Fibroblast of villous mesenchyme (primary cell): ENCODE data around the gene MRPS22. TPM values are rescaled to one million over a fixed set of nuclear protein-coding genes. Genes with fewer than 3 reads are reported as not detected.

Experiments
- DNase-seq: peaks from one replicate; pipeline ENCODE4 v3.0.0-alpha.2; 2010; ENCODE audit warnings: low read depth
- H3K4me3 ChIP-seq: 2 replicates; pipeline ENCODE4 v1.5.1; 2011; ENCODE audit warnings: low read depth, mild to moderate bottlenecking, low read length
- total RNA-seq: library from RNA; depleted of rRNA; stranded (reverse); fragments of >200 nt; gene quantifications from 2 replicates; pipeline ENCODE4 v1.2.3, GENCODE V29; 2012
- TF ChIP-seq, protein P1 (sequence below): IDR thresholded peaks from 2 replicates; pipeline ENCODE4 v1.5.1; 2012; ENCODE audit warnings: low read depth, mild to moderate bottlenecking, low read length; ENCODE audit not compliant: insufficient read depth

Gene MRPS22
- total RNA-seq, 1 donor = 89.8 TPM

DNA sequence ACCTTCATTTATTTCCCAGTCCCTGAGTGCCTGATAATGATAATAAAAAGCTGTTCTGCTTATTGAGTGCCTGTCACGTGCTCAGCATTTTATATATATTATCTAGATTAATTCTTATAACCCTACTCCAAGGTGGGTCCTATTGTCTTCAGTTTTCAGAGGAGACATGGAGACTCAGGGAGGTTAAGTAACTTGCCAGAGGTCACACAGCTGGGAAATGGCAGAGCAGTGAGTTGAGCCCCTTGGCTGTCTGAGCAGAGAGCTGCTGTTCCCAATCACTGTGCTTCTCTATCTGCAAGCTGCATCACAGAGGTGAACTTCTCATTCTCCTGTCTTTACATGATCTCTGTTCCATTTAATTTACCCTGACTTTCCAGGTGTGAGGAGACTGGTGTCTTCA, 32.3 kb upstream of the MRPS22 start:
- DNase-seq = no peak
- no peak overlapping the region for H3K4me3 ChIP-seq
- TF ChIP-seq, protein P1, sequence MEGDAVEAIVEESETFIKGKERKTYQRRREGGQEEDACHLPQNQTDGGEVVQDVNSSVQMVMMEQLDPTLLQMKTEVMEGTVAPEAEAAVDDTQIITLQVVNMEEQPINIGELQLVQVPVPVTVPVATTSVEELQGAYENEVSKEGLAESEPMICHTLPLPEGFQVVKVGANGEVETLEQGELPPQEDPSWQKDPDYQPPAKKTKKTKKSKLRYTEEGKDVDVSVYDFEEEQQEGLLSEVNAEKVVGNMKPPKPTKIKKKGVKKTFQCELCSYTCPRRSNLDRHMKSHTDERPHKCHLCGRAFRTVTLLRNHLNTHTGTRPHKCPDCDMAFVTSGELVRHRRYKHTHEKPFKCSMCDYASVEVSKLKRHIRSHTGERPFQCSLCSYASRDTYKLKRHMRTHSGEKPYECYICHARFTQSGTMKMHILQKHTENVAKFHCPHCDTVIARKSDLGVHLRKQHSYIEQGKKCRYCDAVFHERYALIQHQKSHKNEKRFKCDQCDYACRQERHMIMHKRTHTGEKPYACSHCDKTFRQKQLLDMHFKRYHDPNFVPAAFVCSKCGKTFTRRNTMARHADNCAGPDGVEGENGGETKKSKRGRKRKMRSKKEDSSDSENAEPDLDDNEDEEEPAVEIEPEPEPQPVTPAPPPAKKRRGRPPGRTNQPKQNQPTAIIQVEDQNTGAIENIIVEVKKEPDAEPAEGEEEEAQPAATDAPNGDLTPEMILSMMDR = no peak

DNA sequence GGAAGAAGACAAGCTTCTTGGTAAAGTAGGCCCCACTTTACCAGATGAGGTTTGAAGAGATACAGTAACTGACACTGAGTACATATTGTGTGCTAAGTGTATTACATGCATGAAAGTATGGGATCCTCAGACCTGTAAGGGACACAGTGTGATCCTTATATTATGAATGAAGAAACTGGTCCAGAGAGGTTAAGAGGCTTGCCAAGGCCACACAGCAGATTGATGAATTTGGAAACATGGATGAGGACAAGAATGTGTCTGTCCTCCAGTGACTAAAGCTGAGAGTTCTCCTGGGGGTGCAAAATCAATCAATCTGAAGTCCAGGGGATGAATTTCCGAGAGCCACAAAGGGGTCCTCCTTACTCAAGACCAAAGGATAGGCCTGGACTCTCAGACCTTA, 31.4 kb upstream of the MRPS22 start:
- no peak for DNase-seq
- TF ChIP-seq, protein P1 = no peak
- no peak overlapping the region for H3K4me3 ChIP-seq

DNA sequence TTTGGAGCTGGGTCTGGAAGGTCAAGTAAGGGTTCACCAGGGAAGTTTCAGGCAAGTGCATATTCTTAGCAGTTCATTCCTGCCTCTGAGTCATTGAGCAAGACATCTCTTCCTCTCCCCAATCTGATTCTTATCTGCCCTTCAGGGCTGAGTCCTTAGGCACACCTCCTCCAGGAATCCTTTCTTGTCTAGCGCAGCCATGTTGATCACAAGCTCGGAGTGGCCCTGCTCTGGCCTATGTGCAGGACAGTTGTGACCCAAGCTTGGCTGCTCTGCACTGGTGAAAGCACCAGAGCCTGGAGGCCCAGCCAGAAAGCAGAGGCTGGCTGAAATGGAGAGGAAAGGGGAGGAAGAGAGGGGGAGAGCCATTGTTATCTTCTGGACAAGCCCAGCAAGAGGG, 30.9 kb upstream of the MRPS22 start:
- TF ChIP-seq, protein P1 = no peak
- DNase-seq = peak; percentile 76
- no peak overlapping the region for H3K4me3 ChIP-seq

DNA sequence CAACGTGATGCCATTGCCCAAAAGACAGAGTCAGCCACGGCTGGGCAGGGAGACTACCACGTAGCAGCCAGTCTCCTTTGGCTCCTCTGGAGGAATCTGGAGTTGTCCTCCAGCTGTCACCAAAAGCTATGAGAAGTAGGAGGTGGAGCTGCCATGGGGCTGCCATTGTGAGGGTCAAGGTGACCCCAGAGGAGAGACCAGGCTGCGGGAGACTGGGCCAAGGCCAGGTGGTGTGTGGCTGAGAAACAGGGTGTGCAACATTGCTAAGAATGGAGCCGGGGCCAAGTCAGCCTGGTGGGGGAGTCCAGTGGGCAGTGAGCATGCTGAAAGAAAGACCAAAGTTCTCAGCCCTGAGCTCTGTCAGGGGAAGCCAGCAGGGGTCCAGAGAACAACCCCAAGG, 29.9 kb upstream of the MRPS22 start:
- DNase-seq = no peak
- no peak overlapping the region for H3K4me3 ChIP-seq
- TF ChIP-seq, protein P1 = no peak

DNA sequence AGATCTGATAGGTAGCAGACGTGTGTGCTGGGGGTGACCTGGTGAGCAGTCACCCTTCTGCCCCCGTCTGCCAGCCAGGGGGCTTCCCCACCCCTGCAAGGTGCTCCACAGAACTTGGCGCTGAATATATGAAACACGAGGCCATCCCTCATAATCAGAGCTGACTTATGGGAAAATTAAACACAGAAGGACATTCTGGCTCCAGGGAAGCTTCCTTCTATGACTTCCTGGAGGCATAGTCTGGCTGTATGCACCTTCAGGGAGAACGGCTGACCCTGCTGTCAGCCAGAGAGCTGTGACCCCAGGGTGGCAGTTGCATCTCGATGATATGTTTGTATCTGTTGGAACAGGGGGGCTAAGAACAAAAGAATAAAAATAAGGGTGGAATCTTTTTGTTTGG, 26.6 kb upstream of the MRPS22 start:
- H3K4me3 ChIP-seq = no peak overlapping the region
- no peak for DNase-seq
- TF ChIP-seq, protein P1 = no peak

DNA sequence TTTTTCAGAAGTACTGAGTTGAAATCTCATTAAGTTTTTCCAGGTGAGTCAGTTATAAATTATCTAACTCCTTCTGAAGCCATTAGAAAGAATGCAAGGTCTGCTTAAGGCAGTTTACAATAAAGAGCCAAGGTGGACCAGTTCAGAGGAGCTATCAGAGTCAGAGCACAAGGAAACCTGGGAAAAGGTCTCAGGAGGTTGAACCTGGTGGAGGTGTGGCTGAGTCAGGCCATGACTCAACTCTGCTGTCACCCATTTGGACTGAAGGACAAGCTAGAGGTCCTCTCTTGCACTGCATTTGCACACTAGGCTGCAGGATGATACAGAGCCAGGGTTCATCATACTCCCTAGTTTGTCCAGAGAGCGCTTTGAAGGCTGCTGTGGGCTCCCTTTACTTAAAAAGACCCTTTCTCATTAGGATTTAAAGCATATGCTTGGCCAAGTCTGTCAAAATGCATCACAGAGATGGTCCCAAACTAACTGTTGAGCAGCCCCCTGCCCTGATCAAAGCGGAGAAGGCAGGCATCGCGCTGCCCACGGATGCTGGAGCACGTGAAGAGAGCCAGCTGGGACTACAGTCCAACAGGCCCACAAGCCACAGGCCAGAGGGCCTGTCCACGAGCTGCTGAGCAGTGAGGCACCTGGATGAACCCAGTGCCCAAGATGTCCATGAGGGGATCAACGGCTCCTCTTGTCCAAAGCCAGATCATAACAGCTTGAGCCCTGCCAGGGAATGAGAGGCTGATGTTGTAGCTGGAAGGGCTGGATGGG, 26.0 kb upstream of the MRPS22 start:
- no peak for DNase-seq
- H3K4me3 ChIP-seq = no peak overlapping the region
- TF ChIP-seq, protein P1 = no peak

DNA sequence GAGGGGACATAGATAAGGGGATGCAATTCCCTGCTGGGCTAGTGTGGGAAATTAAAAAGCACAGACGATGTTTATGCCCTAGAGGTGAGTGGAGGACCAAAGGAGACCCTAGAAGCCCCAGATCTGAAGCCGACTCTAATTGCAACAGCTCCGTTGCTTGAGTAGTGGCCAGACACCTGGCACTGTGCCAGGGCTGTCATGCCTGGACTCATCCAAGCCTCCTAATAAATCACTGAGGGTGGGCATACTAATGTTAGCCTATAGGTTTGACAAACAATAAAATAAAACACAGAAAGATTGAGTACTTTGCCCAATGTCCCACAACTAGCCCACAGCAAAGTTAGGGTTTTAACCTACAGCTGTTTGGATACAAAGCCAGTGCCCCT, 25.4 kb upstream of the MRPS22 start:
- no peak for DNase-seq
- no peak overlapping the region for H3K4me3 ChIP-seq
- TF ChIP-seq, protein P1 = no peak
